ENCODE data around the gene ARHGAP6. TPM values are rescaled to one million over a fixed set of nuclear protein-coding genes. Genes with fewer than 3 reads are reported as not detected.

ARHGAP6 gene
- total and polyA plus RNA-seq, 8 donors: 7.0 to 25.4 (median 20.5) TPM

- Histone ChIP-seq H3K4me1 (no peaks in the 10 kb centered on the region), H3K36me3 (peaks cover 0 to 83% of the 10 kb centered on the region in 2 donors), H3K9me3 (no peaks in the 10 kb centered on the region), H3K27me3 (no peaks in the 10 kb centered on the region), H3K27ac (no peak overlapping the region), H3K4me3 (no peak overlapping the region)
- ATAC-seq: no peak
- no peak for TF ChIP-seq CTCF (IDR thresholded peaks at IDR 0.05)
- intact Hi-C loops (cut with DNase I): no loop called here
- DNase-seq: no peak
Measured at GRCh38 chrX:11119313-11119943, 546.3 kb downstream of the ARHGAP6 start.

DNA sequence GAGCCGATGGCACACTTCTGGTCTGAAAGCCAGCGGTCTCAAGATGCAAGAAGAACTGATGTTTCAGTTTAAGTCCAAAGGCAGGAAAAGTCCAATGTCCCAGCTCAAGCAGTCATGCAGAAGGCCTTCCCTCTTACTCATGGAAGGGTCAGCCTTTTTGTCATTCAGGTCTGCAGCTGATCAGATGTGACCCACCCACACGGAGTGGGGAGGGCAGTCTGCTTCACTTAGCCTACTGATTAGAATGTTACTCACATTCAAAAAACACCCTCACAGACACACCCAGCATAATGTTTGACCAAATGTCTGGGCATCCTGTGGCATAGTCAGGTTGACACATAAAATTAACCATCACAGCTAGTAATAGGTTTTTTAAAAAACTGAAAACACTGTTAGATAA is 548.0 kb downstream of the ARHGAP6 start:
- no peak overlapping the region for H3K4me3 ChIP-seq
- ATAC-seq (no peak), DNase-seq (no peak)
- peaks cover 0 to 8% of the 10 kb centered on the region in 2 donors for H3K4me1 ChIP-seq
- H3K9me3 ChIP-seq: no peaks in the 10 kb centered on the region
- TF ChIP-seq CTCF (IDR thresholded peaks at IDR 0.05): no peak
- H3K36me3 ChIP-seq: peaks cover 0 to 79% of the 10 kb centered on the region in 2 donors
- H3K27ac ChIP-seq: no peak overlapping the region
- intact Hi-C loops (cut with DNase I): no loop called here
- H3K27me3 ChIP-seq: no peaks in the 10 kb centered on the region

DNA sequence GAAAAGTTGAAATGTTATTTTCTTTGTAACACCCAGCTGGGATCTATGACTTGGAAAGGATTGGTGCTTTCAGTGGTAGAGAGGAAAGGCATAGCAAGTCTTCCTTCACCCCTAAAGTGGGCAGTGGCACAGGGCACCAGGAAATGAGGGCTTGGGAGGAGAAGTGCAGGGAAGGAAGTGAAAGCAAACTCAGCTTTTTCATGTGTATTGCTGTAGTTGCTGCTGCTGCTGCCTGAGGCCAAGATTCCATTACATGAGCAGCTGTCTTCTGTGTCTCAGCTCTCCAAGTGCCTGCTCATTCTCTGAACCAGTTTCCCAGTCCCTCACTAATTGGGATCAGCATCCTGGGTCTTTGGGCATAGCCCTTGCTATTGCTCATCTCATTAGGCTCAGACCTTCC is 552.0 kb downstream of the ARHGAP6 start:
- Histone ChIP-seq H3K27me3 (no peaks in the 10 kb centered on the region), H3K27ac (no peak overlapping the region), H3K9me3 (no peaks in the 10 kb centered on the region), H3K4me3 (no peak overlapping the region), H3K36me3 (peaks cover 0 to 40% of the 10 kb centered on the region in 2 donors), H3K4me1 (peaks cover 0 to 15% of the 10 kb centered on the region in 2 donors)
- no peak for DNase-seq
- intact Hi-C loops (cut with DNase I): no loop called here
- TF ChIP-seq CTCF (IDR thresholded peaks at IDR 0.05): no peak
- ATAC-seq: peak; percentile 7

DNA sequence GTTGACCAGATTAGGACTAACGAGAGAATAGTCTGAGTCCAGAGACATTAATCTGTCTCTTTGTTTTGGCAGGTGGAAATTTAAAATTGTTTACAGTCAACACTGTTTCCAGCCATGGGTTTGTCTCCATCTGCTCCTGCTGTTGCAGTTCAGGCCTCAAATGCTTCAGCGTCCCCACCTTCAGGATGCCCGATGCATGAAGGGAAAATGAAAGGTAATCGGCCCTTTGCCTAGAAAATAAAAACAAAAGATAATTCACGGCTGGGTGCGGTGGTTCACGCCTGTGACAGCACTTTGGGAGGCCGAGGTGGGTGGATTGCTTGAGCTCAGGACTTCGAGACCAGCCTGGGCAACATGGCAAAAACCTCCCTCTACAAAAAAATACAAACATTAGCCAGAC is 553.8 kb downstream of the ARHGAP6 start:
- H3K27ac ChIP-seq: peak overlapping the region in 1 of 2 donors; percentile 86
- no peaks in the 10 kb centered on the region for H3K27me3 ChIP-seq
- DNase-seq (no peak), ATAC-seq (no peak)
- H3K36me3 ChIP-seq: peaks cover 0 to 22% of the 10 kb centered on the region in 2 donors
- TF ChIP-seq CTCF (IDR thresholded peaks at IDR 0.05): no peak
- H3K4me1 ChIP-seq: peaks cover 0 to 15% of the 10 kb centered on the region in 2 donors
- intact Hi-C loops (cut with DNase I): no loop called here
- H3K9me3 ChIP-seq: no peaks in the 10 kb centered on the region
- peak overlapping the region; percentile 46 to 58 for H3K4me3 ChIP-seq

DNA sequence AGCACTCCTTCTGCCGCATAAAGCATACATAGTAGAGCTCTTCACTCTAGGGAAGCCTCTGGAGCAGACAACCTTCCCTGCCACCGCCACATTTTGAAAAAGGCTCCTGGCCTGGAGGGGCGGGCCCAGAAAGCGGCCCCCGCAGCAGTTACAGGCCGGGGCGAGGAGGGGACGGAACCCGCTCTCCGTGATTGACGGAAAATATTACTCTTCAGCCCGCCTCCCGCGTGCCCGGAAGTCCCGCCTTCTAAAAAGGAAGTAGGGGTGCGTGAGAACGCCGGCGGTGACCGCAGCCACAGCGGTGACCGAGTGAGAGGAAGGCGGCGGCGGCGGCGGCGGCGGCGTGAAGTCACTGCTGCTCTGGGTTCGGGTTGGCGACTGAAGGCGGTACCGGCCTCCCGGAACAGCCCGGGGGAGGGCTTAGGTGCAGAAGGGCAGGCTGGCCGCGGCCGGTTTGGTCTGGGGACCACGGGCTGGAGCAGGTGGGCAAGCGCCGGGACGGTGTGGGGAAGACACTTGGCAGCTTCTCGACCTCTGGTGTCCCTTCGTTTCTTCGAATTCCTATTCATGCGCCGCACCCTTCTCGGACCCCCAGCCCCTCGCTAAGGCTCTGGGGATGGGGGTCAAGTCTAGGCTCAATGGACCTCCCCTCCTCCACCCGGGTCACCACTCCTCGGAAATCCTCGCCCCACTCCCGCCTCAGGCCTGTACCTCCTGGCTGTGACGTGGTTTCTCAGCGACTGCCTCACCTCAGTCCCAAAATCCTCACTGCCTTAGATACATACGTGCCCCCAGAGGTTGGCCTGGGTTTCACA is 554.5 kb downstream of the ARHGAP6 start, which contains the start of gene HCCS:
Gene HCCS, plus strand, starts transcription at position 296 of the 815 bp plus-strand sequence. CDS start 729 bp downstream, outside the sequence.
- Histone ChIP-seq H3K4me1 (peaks cover 0 to 15% of the 10 kb centered on the region in 2 donors), H3K36me3 (peaks cover 0 to 15% of the 10 kb centered on the region in 2 donors), H3K27ac (peak within 1 kb of the TSS; percentile 57 to 86), H3K27me3 (no peaks in the 10 kb centered on the region), H3K9me3 (no peaks in the 10 kb centered on the region), H3K4me3 (peak within 1 kb of the TSS; percentile 46 to 58)
- TF ChIP-seq CTCF (IDR thresholded peaks at IDR 0.05): no peak
- ATAC-seq (peak; percentile 98), DNase-seq (peak; percentile 78 to 92 (median 87))
- intact Hi-C loops (cut with DNase I): no loop called here
